Breast epithelium (tissue), 3 donors: ENCODE measurements around the gene MEG3.

Experiments
- CTCF ChIP-seq, 3 donors: fragments of 450-650 bp; IDR thresholded peaks; one replicate each; pipeline ENCODE4 v1.5.1; 2016 to 2017; ENCODE audit warnings: antibody characterized with exemption in 3 of 3, mild to moderate bottlenecking in 3 of 3, moderate library complexity in 3 of 3
- POLR2A ChIP-seq: fragments of 450-650 bp; IDR thresholded peaks from one replicate; pipeline ENCODE4 v1.6.1; 2016; ENCODE audit warnings: antibody characterized with exemption, mild to moderate bottlenecking, moderate library complexity
- POLR2AphosphoS5 ChIP-seq, 3 donors: sonication (generic); formaldehyde crosslinking; IDR thresholded peaks; one replicate each; pipeline ENCODE4 v1.6.1; 2017; ENCODE audit warnings: antibody characterized with exemption in 3 of 3

DNA sequence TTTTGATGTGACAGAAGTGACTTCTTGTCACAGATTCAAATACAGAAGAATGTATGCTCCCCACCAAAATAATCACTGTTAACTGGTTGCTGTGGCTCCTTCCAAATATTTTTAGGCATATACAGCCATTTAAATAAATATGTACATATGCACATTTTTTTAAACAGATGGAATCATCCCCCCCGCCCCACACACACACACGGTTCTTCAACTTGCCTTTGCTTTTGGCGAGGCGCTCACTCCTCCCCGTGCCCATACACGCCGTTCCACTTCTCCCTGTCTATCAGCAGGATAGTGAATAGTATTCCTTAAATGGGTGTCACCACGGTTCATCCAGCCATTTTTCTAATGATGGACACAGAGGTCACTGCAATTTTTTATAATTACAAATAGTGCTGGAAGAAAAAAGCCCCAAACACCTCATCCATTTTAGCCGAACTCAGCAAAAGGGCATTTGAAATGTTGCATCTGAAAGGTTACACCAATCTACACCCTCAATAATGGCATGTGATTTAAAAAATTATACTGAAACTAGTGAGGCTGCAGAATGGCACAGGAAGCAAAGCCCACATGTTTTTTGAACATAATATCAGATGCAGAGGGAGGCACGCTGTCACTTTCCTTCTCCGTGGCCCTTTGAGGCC is 39.2 kb upstream of the MEG3 start:
- TF ChIP-seq POLR2A (no peak), CTCF (IDR thresholded peaks at IDR 0.05) (no peak), POLR2AphosphoS5 (IDR thresholded peaks at IDR 0.05) (no peak)
